Left hindlimb (tissue), 1 donor: ENCODE results near the gene WNT8A.
"Not testable (repeated sequence)": the region's sequence is repeated elsewhere in the genome, so short reads cannot be mapped to it uniquely, and the experiment has no call there.

Experiments
- DNase-seq: peaks from one replicate; pipeline ENCODE4 v3.0.0-alpha.2; 2018

Gene WNT8A, protein sequence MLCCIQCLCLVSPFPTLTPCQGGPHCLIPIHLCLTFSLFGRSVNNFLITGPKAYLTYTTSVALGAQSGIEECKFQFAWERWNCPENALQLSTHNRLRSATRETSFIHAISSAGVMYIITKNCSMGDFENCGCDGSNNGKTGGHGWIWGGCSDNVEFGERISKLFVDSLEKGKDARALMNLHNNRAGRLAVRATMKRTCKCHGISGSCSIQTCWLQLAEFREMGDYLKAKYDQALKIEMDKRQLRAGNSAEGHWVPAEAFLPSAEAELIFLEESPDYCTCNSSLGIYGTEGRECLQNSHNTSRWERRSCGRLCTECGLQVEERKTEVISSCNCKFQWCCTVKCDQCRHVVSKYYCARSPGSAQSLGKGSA

DNA sequence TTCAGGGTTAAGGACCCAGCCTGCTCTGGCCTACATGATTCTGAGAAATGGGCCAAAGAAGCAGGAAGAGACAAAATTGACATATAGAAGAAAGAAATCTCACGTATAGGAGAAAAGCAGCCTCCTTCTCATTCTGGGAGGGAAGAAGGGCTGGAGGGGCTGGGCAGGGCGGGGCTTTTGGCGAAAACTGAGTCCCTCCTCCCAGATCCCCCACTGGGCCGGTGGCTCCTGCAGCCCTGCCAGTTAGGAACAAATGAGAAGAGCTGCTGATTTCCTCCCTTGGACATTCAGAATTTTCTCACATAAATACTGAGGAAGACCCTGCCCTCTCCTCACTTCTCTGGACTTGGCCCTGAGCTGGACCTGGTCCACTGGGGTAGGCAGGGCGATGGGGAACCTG lies at the start of gene WNT8A:
WNT8A (plus strand) TSS at position 332 of the 400 bp plus-strand sequence. CDS start 95 bp downstream, outside the sequence.
- DNase-seq: no peak

DNA sequence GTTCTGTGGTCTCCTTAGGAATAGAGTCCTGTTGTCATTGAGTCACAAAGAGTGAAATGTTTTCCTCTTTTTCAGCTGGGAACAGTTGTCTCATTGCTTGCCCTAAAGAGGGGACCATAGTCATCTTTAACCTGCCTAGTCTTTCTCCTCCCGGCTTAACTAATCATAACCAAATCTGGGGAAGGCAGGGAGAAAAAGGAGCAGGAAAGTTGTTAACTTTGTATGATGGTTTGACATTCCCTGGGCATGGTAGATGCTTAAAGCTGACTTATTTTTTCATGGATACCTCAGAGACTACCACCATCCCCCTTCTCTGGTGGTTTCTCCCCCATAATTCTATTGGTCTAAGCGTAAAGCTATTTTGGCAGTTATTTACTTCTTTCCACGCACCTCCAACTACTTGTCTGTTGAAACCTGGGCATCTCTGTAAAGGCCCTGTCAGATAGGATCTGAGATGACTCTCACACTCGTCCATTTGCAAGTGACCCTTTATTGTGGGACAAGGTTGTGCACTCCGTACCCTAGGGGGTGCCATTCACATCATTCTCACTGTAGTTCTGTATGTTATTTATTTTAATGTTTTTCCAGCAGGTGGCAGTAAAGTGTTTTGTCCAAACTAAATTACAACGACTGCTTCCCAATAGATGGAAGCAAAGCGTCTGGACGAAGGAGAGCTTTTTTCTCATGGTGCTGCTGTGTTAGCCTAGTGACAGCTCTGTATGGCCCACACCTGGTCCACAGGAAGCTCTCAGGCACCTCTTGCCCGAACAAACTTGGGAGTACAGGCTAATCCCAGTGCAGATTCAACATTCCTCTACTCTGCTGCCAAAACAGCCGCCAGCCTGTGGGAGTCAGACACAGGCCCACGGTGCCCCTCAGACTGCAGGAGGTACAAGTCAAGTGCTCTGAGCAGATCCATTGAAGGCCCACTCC lies 48.0 kb upstream of the WNT8A start:
- DNase-seq: peak; percentile 66

DNA sequence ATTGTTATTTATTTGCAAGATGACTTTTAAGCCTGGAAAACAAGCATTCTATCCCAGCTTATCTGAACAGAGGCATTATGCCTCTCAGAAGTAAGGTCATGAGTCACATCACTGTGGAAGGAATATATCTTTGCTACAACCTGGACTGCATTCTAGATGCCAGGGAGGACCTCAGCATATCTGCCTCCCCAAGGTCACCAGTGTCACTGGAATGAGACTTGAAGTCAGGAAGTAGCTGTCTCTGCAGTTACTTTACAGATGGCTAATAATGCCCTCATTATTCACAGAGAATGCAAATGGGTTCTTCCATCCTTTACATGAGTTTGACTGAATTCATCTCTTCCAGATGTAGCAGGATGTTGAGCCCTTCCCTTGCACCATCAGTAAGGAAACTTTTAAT lies 46.6 kb upstream of the WNT8A start:
- no peak for DNase-seq

DNA sequence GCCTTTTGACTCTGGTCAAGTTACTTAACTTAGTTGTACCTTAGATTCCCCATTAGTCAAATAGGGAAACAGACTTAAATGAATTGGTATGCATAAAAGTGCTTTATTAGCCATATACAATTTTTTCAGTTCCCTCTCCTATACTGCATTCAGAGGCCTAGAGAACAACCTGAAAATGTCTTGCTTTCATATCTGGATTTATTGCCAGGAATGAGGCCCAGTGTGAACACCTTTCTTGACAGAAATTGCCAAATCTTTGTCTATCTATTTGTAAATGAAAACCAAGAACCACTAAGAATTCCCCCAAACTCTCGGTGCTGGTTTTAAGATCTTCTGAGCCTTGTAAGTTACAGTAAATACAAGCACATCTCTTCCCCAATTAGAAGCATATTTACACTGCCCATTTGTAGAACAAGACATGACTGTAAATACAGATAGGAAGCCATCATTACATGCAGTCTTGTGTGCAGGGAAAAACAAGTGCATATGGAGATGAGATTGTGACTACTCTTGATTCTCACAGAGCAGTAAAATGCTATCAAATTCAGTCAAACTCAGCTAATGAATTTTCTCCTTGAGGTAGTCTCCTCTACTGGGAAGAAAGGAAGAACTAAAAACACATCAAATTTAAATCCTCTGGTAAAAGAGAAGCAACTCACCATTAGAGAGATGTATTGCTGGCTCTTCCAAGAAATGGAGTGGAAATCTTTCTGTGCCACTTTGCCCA lies 45.8 kb upstream of the WNT8A start:
- no peak for DNase-seq

DNA sequence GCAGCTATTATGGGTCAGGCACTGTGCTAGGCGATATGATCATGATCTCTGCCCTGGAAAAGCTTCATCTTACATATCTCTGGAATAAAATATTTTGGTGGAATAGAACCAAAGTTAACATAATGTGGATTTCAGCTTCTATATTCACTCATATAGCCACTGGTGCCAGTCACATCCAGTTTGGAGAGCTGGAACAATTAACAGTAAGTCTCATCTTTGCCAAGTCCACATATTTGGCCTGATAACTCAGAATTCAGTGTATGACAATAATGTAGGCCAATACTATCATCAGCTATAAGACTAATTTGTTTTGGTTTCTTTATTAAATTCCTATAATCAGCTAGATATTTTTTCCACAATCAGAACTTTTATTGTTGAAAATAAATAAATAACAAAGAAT lies 45.0 kb upstream of the WNT8A start:
- no peak for DNase-seq

DNA sequence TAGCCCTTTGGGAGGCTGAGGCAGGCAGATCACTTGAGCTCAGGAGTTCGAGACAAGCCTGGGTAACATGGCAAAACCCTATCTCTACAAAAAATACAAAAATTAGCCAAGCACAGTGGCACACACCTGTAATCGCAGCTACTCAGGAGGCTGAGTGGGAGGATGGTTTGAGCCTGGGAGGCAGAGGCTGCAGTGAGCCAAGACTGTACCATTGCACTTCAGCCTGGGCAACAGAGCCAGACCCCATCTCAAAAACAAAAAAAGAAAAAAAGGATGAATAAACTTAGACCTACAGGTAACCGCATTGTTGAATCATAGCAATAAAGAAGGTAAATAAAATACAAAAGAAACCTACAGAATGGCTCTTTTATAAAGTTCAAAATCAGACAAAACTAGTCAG lies 38.5 kb upstream of the WNT8A start:
- DNase-seq: not testable (repeated sequence)

DNA sequence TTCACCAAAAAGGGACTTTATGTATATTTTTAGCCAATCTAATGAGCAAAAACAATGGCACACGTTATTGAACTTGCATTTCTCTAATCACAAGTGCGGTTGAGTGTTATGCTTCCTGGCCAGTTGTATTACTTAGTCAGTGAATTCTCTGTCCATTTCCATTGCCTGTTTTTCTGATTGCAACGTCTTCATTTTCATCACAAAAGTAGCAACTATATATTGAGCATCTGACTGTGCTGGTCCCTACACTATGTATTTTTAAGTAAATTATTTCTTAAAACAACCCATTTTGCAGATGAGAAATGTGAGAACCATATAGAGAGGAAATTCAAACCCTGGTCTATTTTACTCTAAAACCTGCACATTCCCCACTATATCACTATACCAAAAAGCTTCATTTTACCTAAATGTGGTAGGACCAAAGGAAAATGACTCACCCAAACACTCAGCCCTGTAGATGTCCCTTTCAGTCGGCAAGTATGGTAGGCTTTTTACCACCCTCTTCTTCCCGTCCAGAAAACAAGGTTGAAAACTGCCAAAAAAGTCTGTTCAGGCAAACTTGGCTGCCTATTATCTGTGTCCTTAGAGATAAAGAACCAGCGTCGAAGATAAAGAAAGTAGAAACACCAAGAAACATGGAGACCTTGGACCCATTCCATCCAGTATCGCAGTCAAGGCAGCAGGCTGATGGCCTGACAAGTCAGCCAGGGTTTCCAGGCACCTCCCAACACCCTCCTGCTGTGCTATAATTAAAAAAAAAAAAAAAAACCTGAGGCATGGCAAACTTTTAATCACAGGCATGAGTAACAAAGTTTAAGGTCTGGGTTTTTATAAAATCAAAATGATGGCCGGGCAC lies 32.2 kb upstream of the WNT8A start:
- DNase-seq: no peak

DNA sequence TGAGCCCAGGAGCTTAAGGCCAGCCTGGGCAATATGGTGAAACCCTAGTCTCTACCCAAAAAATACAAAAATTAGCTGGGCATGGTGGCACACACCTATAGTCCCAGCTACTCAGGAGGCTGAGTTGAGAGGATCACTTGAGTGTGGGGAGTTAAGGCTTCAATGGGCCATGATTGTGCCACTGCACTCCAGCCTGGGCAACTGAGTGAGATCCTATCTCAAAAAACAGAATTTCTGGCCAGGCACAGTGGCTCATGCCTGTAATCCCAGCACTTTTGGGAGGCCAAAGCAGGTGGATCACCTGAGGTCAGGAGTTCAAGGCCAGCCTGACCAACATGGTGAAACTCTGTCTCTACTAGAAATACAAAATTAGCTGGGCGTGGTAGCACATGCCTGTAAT lies 31.1 kb upstream of the WNT8A start:
- DNase-seq: not testable (repeated sequence)

DNA sequence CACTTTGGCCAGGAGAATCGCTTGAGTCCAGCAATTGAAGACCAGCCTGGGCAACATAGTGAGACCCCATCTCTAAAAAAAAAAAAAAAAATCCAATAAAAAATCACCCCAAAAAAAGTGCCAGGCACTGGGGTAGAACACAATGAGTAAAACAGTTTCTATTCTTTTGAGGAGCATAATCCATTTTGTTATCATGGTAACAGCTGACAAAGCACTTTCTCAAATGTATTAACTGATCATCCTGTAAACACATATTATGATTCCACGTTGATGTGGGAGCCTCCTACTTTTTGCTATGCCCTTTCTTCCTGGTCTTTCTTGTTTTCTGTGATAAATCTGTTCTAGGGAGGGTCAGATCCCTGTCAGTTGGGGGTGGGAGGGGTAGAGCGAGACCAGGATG lies 30.3 kb upstream of the WNT8A start:
- DNase-seq: no peak

DNA sequence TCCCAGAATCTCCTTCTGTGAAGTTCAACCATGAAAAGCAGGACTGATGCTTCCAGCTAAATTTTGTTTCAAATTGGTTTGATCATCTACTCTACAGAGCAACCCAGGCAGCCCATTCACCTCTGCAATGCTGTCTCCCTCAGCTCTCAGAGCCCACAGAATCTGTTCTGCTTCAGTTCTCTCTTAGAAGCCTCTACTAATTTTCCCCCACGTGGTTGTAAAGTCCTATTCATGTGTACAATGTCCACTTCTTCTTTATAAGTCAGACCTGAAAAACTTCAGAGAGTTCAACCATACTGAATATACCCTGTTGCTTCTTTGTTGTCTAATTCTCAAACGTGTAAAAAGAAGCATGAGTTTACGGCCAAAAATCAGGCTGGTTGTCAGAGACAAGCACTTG lies 29.6 kb upstream of the WNT8A start:
- DNase-seq: no peak

DNA sequence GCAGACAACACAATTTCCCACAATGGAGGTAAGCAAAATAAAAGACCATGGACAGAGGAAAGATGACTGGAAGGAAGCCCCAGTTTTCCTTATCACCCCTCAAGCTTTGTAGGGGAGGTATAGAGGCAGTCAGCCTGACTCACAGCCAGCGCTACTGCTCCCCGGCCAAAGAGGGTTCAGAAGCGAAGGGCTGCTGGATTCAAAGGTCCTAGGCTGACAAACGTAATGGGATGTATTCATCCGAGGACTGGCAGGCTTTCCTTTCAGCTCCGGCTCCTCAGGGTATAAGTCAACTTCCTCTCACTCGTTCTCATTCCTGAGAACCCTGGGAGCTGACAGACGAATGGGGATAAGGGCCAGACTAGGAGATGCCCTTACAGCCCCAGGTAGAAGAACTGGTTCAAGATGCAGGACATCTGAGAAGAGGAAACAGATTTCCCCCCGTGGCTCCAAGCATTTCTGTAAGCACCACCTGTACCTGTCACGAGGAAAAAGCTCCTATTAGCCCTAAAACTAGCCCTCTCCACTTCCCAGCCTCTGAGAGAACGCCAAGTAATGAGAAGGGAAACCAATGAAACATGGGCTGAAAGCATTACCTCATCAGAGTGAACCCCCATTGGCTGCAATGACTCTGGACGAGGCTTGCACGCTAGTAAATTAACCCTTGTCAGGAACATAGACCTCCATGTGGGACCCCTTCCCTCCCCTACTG lies 28.8 kb upstream of the WNT8A start:
- DNase-seq: no peak

DNA sequence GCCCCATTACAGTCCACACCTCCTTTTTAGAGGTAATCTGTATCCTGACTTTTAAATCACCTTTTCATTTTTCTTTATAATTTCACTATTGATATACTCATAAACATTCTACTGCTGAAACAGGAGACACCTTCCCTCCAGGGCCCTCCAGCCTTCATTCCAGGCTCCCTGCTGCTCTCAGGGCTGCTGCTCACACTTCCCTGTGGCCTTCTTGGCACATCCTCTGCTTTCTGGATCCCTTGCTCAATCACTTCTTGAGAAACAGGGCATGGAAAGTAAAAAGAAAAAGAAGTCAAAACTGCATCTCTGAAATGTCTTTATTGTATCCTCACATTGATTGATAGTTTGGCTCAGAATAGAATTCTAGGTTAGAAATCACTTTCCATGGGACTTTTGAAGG lies 19.3 kb upstream of the WNT8A start:
- DNase-seq: no peak

DNA sequence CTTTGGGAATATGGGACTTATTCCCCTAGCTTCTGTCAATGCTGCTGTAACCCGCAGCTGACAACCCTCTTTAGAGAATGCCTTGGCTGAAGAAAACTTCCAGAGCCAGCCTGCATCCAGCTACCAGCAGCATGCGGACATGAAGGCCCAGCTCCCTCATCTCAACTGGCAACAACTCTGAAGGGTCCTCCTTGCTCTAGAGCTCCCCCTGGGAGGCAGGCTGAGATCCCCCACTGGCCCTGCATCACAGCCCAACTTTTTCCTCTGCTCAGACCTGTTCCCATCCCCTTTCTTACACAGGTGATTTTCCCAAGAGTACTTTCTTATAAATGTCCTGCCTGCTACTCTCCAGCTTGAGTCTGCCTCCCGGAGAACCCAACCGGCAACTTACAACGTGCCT lies 18.7 kb upstream of the WNT8A start:
- DNase-seq: no peak

DNA sequence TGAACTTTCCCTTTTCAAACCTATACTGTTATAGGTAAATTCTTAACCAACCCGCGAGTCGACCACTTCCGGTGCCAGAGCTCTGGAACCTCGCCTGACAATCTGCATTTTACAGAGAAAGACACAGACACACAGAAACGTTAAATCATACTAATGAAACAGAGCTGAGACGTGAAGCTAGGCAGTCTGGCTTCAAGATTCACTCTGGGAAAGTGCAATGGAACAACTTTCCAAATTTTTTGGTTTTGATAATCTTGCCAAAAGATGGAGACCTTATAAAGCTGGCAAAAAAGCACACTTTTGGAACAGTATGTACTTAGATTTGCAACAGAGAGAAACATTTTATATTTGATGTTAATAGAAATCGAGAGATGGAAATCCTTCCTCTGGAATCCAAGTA lies 15.9 kb upstream of the WNT8A start:
- no peak for DNase-seq

DNA sequence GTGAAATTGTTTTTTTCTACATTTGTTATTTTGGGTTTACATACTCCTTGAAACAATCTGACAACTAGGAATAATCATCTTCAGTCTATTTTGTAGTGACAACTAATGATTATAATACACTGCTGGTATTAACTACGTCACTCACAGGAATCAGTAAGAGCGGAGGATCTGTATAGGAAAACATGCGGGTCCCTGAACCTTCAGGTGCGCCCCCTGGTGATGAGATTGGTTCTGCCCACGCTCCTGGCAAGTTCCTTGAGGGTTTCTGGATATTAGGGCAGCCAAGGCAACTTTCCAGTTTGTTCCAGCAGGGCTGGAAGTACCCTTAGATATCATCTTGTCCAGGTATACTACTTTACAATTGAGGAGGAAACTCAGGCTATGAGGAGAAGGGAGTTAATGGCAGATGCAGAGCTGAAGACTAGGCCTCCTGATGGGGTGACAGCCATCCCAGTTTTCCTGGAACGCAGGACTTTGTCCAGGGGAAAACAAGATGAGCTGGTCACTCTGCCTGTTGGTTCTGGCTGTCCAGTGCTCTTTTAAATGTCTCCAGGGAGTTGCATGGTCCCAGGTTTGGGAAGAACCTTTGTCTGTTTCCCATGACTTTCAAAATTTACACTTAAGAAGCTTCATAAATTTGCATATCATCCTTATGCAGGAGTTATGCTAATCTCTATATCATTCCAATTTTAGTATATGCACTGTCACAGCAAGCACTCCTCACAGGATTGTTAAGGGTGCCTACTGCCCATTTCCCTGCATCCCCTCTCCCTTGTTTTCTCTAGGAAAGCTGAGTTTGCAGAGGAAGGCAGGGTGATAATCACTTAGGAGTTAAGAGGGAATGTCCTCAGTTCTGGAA lies 14.9 kb upstream of the WNT8A start:
- no peak for DNase-seq

DNA sequence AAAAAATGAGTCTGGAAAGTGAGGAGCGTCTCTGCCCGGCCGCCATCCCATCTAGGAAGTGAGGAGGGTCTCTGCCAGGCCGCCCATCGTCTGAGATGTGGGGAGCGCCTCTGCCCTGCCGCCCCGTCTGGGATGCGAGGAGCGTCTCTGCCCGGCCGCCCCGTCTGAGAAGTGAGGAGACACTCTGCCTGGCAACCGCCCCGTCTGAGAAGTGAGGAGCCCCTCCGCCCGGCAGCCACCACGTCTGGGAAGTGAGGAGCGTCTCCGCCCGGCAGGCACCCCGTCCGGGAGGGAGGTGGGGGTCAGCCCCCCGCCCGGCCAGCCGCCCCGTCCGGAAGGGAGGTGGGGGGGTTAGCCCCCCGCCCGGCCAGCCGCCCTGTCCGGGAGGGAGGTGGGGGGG lies 13.8 kb upstream of the WNT8A start:
- not testable (repeated sequence) for DNase-seq

DNA sequence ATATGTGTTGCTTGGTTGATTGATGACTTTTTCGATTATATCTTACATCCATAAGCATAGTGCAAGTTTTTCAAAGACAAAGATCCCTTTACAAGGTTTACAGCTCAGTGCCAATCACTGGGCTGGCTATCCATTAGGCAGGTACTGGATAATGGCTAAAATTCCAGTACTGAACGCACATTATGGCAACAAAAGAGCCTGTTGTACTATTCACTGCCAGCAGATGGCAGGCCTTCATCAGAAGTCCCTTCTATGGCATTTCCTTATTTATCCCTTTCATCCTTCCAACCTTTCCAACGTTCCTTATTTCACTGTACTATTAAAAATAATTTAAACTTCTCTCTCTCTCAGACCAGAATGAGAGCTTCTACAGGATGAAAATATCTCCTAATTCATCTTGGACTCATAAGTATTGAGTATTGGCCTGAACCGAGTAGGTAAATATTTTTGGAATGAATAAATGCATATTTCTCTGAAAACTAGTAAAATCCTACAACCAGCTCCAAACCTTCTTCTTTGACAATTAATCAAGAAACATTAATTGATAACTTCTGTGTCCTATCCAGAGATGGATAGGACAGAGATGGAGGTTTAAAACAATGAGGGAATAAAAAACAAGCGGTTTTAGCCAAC lies 6.7 kb upstream of the WNT8A start:
- no peak for DNase-seq

DNA sequence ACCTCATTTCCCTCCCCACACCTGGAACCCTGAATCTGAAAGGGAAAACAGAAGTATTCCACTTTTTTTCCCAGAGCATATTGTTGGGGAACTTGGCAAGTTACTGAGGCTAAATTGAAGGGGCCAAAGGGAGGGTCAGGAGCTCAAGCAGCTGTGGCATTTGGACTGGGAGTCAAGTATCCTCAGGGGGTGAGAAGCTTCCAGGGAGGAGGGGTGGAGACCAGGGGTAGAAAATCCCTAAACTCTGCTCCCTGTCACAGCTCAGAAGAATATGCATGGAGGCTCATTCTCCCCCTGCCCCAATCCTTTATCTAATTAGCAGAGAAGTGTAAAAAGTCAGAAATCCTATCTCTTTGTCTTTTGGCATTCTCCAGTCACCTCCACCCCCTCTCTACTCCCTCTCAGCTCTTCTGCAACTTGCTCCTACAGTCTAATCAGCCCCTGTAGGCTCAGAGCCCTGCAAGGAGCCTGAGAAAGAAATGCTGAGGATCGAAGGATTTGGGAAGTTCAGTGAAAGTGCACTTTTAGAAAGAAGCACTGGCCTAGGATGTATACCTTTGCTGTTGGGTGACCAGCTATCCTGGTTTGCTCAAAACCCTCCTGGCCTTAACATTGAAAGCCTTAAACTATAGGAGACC lies 5.7 kb upstream of the WNT8A start:
- DNase-seq: no peak

DNA sequence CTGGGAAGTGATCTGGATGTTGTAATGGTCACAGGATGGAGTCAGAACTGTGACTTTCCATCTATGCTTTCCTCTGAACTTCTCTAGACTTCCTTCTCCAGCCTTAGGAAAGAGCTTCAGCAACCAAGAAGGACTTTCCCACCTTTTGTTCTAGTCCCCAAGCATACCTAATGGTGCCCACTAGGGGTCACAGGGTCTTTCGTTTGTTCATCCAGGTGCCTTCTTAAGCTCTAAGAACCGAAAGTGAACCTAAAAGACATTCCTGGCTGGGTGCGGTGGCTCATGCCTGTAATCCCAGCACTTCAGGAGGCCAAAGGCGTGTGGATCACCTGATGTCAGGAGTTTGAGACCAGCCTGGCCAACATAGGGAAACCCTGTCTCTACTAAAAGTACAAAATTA lies 1.8 kb upstream of the WNT8A start:
- no peak for DNase-seq

DNA sequence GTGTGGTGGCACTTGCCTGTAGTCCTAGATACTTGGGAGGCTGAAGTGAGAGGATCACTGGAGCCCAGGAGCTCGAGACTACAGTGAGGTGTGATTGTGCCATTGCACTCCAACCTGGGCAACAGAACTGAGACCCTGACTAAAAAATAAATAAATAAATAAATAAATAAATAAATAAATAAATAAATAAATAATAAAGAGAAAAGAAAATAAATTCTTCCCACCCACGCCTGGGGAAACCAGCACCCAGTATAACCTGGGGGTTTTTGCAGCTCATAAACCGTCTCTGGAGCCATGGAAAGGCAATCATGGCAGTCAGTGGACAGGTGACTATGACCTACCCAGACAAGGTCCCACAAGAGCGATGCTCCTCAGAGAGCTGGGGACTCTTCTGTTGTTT lies 7.9 kb downstream of the WNT8A start:
- no peak for DNase-seq
